Progenitor cell of endocrine pancreas (in vitro differentiated cells): Measurements from ENCODE around the gene ITPK1. TPM values are rescaled to one million over a fixed set of nuclear protein-coding genes. Genes with fewer than 3 reads are reported as not detected.
A peak's percentile ranks its signal among the peaks of the same experiment; 100 is the strongest.

Experiments used
- DNase-seq: peaks from one replicate; pipeline ENCODE4 v3.0.0; 2021; ENCODE audit warnings: low spot score; ENCODE audit not compliant: unreplicated experiment
- H3K27ac Mint-ChIP-seq: 2 replicates; pipeline ENCODE4 v1.8.0; 2021; ENCODE audit warnings: mild to moderate bottlenecking, moderate library complexity, mixed read lengths
- H3K27me3 Mint-ChIP-seq: 2 replicates; pipeline ENCODE4 v1.8.0; 2021; ENCODE audit warnings: mixed read lengths
- H3K36me3 Mint-ChIP-seq: 2 replicates; pipeline ENCODE4 v1.8.0; 2022; ENCODE audit warnings: mixed read lengths; ENCODE audit not compliant: insufficient read depth
- H3K4me1 Mint-ChIP-seq: 2 replicates; pipeline ENCODE4 v1.8.0; 2021; ENCODE audit warnings: low read depth, mixed read lengths
- H3K4me3 Mint-ChIP-seq: 2 replicates; pipeline ENCODE4 v1.8.0; 2021; ENCODE audit warnings: low read depth, mild to moderate bottlenecking, moderate library complexity, mixed read lengths
- H3K9me3 Mint-ChIP-seq: 2 replicates; pipeline ENCODE4 v1.8.0; 2021; ENCODE audit warnings: low read depth, mixed read lengths
- total RNA-seq: library from RNA; stranded (reverse); gene quantifications from 2 replicates; pipeline ENCODE4 v1.2.1, GENCODE V29; 2021
- TF ChIP-seq, protein P1 (sequence below): fragments of 200-600 bp; sonication (generic); IDR thresholded peaks from one replicate; pipeline ENCODE4 v1.5.0; 2021; ENCODE audit warnings: antibody characterized with exemption, mild to moderate bottlenecking; ENCODE audit not compliant: unreplicated experiment

ITPK1 gene
- total RNA-seq, 1 donor from 2014 or later: 72.0 TPM

- DNase-seq: no peak
- Mint-ChIP-seq H3K36me3 (peaks cover 13% of the 10 kb centered on the region), H3K4me3 (no peak overlapping the region)
Measured at GRCh38 chr14:92970271-92970670, 145.5 kb downstream of the ITPK1 start.

DNA sequence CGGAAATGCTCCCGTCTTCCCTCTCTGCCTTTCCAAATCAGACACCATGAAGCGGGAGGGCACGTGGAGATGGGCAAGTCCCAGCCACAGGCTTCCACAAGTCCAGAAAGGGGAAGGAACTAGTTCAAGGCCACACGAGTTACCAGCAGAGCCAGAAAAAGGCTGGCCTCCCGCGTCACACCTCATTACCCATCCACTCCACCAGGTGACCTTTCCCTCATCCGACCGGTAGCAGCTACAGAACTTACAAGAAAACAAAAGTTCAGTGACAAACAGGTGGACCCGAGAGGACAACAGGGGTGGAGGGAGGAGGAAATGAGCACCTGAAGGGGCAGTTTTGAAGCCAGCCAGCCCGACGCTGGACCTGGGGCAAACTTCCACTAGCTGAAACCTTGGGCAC, 145.9 kb downstream of the ITPK1 start:
- no peaks in the 10 kb centered on the region for H3K27me3 Mint-ChIP-seq
- H3K36me3 Mint-ChIP-seq: peaks cover 15% of the 10 kb centered on the region
- peaks cover 12% of the 10 kb centered on the region for H3K9me3 Mint-ChIP-seq
- no peak overlapping the region for H3K27ac Mint-ChIP-seq
- TF ChIP-seq, protein P1, sequence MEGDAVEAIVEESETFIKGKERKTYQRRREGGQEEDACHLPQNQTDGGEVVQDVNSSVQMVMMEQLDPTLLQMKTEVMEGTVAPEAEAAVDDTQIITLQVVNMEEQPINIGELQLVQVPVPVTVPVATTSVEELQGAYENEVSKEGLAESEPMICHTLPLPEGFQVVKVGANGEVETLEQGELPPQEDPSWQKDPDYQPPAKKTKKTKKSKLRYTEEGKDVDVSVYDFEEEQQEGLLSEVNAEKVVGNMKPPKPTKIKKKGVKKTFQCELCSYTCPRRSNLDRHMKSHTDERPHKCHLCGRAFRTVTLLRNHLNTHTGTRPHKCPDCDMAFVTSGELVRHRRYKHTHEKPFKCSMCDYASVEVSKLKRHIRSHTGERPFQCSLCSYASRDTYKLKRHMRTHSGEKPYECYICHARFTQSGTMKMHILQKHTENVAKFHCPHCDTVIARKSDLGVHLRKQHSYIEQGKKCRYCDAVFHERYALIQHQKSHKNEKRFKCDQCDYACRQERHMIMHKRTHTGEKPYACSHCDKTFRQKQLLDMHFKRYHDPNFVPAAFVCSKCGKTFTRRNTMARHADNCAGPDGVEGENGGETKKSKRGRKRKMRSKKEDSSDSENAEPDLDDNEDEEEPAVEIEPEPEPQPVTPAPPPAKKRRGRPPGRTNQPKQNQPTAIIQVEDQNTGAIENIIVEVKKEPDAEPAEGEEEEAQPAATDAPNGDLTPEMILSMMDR: no peak
- H3K4me1 Mint-ChIP-seq: no peaks in the 10 kb centered on the region
- H3K4me3 Mint-ChIP-seq: no peak overlapping the region
- no peak for DNase-seq

More at GRCh38 chr14:92970271-92970670, 145.5 kb downstream of the ITPK1 start:
- no peaks in the 10 kb centered on the region for H3K27me3 Mint-ChIP-seq
- no peaks in the 10 kb centered on the region for H3K4me1 Mint-ChIP-seq
- peaks cover 9% of the 10 kb centered on the region for H3K9me3 Mint-ChIP-seq
- TF ChIP-seq, protein P1: no peak
- H3K27ac Mint-ChIP-seq: no peak overlapping the region

- H3K27ac Mint-ChIP-seq: no peak overlapping the region
- TF ChIP-seq, protein P1: no peak
- H3K4me1 Mint-ChIP-seq: no peaks in the 10 kb centered on the region
- DNase-seq: no peak
- peaks cover 15% of the 10 kb centered on the region for H3K36me3 Mint-ChIP-seq
- peaks cover 12% of the 10 kb centered on the region for H3K9me3 Mint-ChIP-seq
- no peak overlapping the region for H3K4me3 Mint-ChIP-seq
- H3K27me3 Mint-ChIP-seq: no peaks in the 10 kb centered on the region
Measured at GRCh38 chr14:92969430-92969829, 146.3 kb downstream of the ITPK1 start.

GRCh38 chr14:92968291-92969020, 147.3 kb downstream of the ITPK1 start:
- H3K27ac Mint-ChIP-seq: peak overlapping the region; percentile 20
- peaks cover 7% of the 10 kb centered on the region for H3K4me1 Mint-ChIP-seq
- H3K4me3 Mint-ChIP-seq: no peak overlapping the region
- H3K27me3 Mint-ChIP-seq: no peaks in the 10 kb centered on the region
- H3K36me3 Mint-ChIP-seq: peaks cover 17% of the 10 kb centered on the region
- TF ChIP-seq, protein P1: no peak
- peaks cover 12% of the 10 kb centered on the region for H3K9me3 Mint-ChIP-seq
- DNase-seq: no peak

GRCh38 chr14:92967346-92967926, 148.3 kb downstream of the ITPK1 start:
- Mint-ChIP-seq H3K27ac (no peak overlapping the region), H3K4me1 (peaks cover 10% of the 10 kb centered on the region), H3K36me3 (peaks cover 13% of the 10 kb centered on the region), H3K9me3 (peaks cover 7% of the 10 kb centered on the region), H3K4me3 (no peak overlapping the region), H3K27me3 (no peaks in the 10 kb centered on the region)
- DNase-seq: no peak
- TF ChIP-seq, protein P1: no peak
